Gastroesophageal sphincter (tissue), 3 donors: ENCODE measurements around the gene SLC35E4.

Experiments used
- POLR2A ChIP-seq, 2 donors: fragments of 450-650 bp; IDR thresholded peaks; one replicate each; pipeline ENCODE4 v1.6.1; 2017; ENCODE audit warnings: antibody characterized with exemption in 2 of 2, mild to moderate bottlenecking in 2 of 2, moderate library complexity in 1 of 2
- TF ChIP-seq, protein P1 (sequence below), 4 experiments: fragments of 200-600 bp in 2 of 4; fragments of 450-650 bp in 2 of 4; sonication (generic) in 1 of 4; IDR thresholded peaks; one replicate each; pipeline ENCODE4 v1.5.1; 2017 to 2019; ENCODE audit warnings: antibody characterized with exemption in 4 of 4, mild to moderate bottlenecking in 2 of 4, moderate library complexity in 2 of 4

DNA sequence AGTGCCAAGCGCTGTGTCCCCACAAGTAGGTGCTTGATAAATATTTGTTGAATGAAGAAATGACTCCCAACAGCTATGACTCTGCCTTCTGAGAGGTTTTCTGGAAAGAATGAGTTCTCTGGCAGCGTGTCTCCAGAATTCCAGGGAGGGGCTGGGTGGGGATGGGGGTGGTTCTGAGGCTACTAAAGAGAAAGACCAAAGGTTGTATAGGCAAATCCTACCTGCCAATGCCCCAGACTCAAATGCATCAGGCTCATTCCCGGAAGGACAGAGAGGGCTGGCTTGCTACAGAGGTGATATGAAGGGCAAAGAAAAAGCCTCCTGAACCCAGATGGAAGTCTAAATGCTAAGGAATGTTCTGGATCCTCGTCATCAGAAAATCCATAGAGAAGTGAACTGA, 30.2 kb downstream of the SLC35E4 start:
- TF ChIP-seq POLR2A (IDR thresholded peaks at IDR 0.05) = no peak
- TF ChIP-seq, protein P1, sequence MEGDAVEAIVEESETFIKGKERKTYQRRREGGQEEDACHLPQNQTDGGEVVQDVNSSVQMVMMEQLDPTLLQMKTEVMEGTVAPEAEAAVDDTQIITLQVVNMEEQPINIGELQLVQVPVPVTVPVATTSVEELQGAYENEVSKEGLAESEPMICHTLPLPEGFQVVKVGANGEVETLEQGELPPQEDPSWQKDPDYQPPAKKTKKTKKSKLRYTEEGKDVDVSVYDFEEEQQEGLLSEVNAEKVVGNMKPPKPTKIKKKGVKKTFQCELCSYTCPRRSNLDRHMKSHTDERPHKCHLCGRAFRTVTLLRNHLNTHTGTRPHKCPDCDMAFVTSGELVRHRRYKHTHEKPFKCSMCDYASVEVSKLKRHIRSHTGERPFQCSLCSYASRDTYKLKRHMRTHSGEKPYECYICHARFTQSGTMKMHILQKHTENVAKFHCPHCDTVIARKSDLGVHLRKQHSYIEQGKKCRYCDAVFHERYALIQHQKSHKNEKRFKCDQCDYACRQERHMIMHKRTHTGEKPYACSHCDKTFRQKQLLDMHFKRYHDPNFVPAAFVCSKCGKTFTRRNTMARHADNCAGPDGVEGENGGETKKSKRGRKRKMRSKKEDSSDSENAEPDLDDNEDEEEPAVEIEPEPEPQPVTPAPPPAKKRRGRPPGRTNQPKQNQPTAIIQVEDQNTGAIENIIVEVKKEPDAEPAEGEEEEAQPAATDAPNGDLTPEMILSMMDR (IDR thresholded peaks at IDR 0.05) = no peak
